Activated CD4-positive, CD25-positive, alpha-beta regulatory T cell treated with anti-CD3 and anti-CD28 coated beads, Interleukin-2, amount 50 U/mL, for 16 hours (primary cell): ENCODE measurements around the gene RND2.

Experiments used
- DNase-seq: peaks from one replicate; pipeline ENCODE4 v3.0.0-alpha.2; 2020; ENCODE audit warnings: low read depth, low spot score

The RND2 gene

GRCh38 chr17:43006639-43007551, 18.1 kb upstream of the RND2 start, which contains the start of gene IFI35:
Gene IFI35, plus strand, starts transcription at chr17:43006784. Its CDS starts 164 bp downstream, at chr17:43006948.
- DNase-seq: peak; percentile 78

- no peak for DNase-seq
Observed at GRCh38 chr17:43010667-43011308, 14.2 kb upstream of the RND2 start.

- no peak for DNase-seq
Observed at GRCh38 chr17:43011728-43012472, 13.1 kb upstream of the RND2 start.

- DNase-seq: no peak
Observed at GRCh38 chr17:43013296-43013695, 11.7 kb upstream of the RND2 start.

DNA sequence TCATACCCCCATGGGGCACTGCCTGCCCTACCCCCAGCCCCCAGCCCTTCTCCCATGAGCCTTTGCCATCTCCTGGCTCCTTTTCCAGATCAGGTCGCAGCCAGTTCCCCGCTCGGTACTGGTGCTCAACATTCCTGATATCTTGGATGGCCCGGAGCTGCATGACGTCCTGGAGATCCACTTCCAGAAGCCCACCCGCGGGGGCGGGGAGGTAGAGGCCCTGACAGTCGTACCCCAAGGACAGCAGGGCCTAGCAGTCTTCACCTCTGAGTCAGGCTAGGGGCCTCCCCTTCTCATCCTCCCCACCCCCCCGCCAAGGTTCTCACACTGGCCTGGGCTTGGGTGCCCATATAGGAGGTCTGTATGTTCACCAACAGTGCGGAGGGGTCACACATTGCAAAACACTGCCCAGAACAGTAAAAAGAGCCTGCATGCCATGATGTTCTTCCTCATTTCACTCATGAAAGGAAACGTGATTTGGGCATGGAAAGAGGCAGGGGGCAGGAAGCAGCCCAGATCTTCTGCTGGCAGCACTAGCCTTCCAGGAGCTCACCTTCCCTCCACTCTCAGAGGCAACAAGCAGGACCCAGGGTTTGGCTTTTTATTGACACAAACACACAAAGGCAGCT, 10.9 kb upstream of the RND2 start:
- DNase-seq: no peak

DNA sequence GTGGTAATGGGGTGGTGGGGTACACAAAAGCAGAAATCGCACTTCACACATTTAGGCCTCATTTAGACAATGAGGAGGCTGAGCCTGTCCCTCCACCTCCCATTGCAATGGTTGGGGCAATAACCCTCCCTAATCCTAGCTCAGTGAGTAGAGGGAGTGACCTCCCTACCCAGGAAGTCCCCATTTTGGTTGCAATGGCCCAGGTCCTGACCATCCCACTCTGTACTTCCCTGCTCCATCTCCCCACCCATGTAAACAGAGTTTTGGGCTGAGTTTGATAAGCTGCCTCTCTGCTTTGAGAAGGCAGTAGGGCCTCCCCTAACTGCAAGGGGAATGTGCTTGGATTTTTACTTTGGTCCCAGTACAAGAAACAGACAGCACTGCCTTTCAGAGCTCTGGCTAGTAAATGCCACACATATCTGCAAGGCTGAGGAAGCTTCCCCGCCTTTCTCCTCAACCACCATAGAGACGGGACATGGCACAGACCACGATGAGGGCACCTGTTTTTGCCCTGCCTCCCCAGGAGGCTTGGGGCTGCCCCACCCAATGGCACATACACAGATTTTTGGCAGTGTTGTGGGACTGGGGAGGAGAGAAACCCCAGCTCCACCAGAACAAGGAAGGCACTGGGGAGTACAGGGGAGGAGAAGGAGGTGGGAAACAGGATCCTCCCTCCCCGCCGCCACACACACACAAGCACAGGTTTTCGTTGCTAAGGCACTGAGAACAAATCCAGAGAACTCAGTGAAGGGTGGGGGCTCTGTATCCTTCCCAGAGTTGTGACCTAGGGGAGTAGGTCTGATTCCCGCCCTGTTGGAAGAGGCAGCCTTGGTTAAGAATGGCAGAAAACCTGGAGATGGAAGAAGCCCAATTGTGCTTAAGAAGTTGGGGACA, 10.1 kb upstream of the RND2 start:
- DNase-seq: no peak

GRCh38 chr17:43015579-43015978, 9.5 kb upstream of the RND2 start:
- no peak for DNase-seq

DNA sequence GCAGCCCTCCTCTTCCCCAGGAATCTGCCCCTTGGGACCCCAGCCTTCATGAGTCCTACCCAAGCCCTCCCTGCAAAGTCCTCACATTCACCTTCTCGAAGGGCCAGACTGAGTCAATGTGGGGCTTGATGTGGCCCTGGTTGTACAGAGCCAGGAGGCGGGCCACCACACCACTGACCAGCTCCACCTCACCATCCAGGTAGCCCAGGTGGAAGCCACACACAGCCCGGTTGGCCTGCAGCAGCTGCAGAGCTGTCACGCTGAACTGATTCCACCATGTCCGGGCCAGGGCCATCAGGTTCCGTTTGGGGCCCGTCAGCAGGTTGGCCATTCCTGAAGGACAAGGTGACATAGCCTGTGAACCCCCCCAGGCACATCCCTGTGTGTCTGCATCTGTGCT, 8.8 kb upstream of the RND2 start:
- DNase-seq: no peak

DNA sequence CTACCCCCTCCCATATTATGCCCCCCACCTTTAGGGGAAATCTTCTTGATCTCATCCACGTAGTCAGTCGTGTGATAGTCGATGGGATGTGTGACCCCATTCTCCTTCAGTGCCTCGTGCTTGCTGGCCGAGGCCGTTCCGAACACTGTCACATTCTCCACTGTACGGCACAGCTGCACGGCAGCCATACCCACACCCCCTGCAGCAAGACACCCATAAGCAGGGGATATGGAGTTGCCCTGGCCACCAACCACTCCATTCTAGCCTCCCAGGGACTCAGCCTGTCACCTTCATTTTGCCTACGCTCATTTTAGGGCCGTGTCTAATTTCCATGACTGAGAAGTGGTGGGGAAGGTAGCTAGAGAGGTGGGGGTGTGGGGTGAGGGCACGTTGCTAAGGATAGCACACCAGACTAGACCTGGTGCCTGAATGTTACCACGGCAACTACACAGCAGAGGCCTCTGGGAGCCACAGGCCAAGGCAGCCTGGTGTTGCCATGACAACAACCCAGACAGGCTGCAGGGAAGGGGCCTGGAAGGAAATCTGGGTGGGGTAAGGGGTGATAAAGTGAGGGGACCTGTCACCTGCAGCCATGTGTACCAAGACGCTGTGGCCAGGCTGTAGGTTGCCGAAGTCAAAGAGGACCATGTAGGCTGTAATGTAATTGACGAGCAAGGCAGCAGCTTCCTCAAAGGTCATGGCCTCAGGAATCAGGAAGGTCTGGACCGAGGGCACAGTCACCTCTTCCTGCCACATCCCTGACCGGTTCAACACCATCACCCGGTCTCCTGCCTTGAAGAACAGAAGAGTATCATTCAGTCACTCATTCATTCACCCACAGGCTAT, 6.8 kb upstream of the RND2 start:
- no peak for DNase-seq

- DNase-seq: no peak
Observed at GRCh38 chr17:43018932-43019331, 6.1 kb upstream of the RND2 start.

DNA sequence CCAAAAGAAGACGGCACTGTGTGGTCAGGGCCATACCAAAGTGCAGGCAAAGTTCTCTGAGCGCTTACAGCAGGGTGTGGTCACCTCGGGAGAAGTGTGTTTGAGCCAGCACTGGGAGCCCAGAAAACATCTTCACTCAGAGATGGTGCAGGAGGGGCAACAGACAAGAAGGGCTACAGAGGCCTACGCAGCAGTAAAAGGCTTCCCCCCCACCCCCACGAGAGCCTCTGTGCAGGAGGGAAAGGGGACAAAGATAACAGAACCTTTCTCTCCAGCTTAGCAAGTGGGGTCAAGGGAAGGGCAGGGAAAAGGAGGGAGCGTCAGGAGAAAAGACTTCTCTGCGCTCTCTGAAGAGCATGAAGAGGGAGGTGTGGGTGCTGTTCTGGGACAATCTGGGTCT, 5.6 kb upstream of the RND2 start:
- DNase-seq: no peak

- no peak for DNase-seq
Observed at GRCh38 chr17:43020030-43020621, 4.9 kb upstream of the RND2 start.

GRCh38 chr17:43020789-43021740, 4.0 kb upstream of the RND2 start:
- no peak for DNase-seq

DNA sequence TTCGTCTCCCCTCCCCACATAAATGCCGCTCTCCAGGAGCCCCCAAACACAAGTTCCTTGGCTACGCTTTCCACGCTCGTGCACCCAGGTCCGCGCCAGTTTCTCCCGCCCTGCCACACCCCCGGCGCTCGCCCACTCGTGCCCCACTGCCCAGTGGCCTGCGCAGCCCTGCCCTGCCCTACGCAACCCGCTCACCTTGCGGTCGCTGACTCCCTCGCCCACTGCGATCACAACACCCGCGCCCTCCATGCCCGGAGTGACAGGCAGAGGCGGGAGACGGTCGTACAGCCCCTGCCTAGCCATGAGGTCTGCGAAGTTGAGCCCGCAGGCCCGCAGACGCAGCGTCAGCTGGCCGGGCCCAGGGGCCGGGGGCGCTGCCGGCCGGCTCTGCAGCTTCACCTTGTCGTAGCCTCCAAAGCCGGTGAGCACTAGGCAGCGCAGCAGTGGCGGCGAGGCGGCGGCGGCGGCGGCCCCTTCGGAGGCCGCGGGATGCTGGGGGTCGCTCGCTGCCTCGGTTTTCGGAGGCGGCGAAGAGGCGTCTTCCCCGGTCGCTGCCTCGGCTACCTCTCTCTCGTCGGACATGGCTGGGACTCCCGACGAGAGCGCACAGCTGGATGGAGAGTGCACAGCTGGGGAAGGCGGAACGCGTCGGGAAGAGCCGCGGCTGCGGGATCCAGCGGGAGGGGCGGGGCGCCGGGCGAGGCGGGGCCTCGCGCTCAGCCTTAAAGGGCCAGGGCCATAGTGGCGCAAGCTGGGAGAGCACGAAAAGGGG, 3.1 kb upstream of the RND2 start, which contains the start of gene VAT1:
Gene VAT1, minus strand, starts transcription at position 645 of the 772 bp plus-strand sequence. Its CDS starts 63 bp downstream, at position 582.
- no peak for DNase-seq

GRCh38 chr17:43025290-43025657, 243 bp downstream of the RND2 start:
- DNase-seq: no peak

DNA sequence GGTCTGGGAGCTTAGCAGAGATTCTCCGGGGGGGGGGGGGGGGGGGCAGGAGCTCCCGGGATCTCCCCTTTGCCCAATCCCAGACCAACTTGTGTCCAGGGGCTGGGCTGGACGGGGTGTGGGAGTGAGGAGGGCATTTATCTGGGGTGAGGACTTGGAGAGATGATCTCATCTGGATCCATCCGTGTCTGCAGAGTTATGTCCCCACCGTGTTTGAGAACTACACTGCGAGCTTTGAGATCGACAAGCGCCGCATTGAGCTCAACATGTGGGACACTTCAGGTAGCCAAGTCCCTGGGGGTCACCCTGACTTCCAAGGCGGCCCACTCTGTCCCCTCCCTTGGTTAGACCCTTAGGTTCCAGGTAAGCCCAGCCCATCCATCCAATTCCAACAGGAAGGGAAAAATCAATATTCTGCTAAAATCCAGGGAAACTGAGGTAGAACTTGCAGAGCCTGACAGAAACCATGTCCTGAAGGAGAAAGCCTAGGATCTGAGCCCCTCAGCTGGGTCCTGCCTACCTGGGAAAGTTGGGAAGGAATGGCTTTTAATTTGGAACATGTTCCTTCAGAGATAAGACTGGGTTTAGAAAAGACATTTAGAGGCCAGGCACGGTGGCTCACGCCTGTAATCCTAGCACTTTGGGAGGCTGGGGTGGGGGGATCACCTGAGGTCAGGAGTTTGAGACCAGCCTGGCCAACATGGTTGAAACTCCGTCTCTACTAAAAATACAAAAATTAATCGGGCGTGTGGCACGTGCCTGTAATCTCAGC, 921 bp downstream of the RND2 start:
- DNase-seq: no peak

GRCh38 chr17:43026595-43026994, 1.6 kb downstream of the RND2 start:
- DNase-seq: no peak
